KMS-11 (cell line): Measurements from ENCODE around the gene ARHGEF17.
A peak's percentile ranks its signal among the peaks of the same experiment; 100 is the strongest.

ENCODE experiments used
- H2AFZ ChIP-seq: fragments of 200-600 bp; sonication (generic); 2 replicates; pipeline ENCODE4 v1.6.1; 2016; ENCODE audit warnings: antibody characterized with exemption, mixed run types, low read depth
- H3K27ac ChIP-seq: fragments of 200-600 bp; sonication (generic); 2 replicates; pipeline ENCODE4 v1.6.1; 2016; ENCODE audit warnings: mild to moderate bottlenecking, mixed run types
- H3K27me3 ChIP-seq: fragments of 200-600 bp; sonication (generic); 2 replicates; pipeline ENCODE4 v1.6.1; 2017; ENCODE audit warnings: mild to moderate bottlenecking, low read depth, mixed run types, moderate library complexity; ENCODE audit not compliant: insufficient read depth
- H3K36me3 ChIP-seq: fragments of 200-600 bp; sonication (generic); 2 replicates; pipeline ENCODE4 v1.6.1; 2017; ENCODE audit warnings: mild to moderate bottlenecking, mixed run types; ENCODE audit not compliant: insufficient read depth
- H3K4me1 ChIP-seq: fragments of 200-600 bp; sonication (generic); 2 replicates; pipeline ENCODE4 v1.6.1; 2016; ENCODE audit warnings: mild to moderate bottlenecking, low read depth, mixed run types; ENCODE audit not compliant: poor library complexity, severe bottlenecking
- H3K4me2 ChIP-seq: fragments of 200-600 bp; sonication (generic); 2 replicates; pipeline ENCODE4 v1.7.0; 2016; ENCODE audit warnings: mild to moderate bottlenecking, mixed run types
- H3K4me3 ChIP-seq: fragments of 200-600 bp; sonication (generic); IDR thresholded peaks from 2 replicates; pipeline ENCODE4 v1.6.1; 2017; ENCODE audit warnings: low read depth, low read length, mixed read lengths; ENCODE audit not compliant: insufficient read depth
- H3K79me2 ChIP-seq: fragments of 200-600 bp; sonication (generic); 2 replicates; pipeline ENCODE4 v1.6.1; 2016; ENCODE audit warnings: low read depth, mixed run types; ENCODE audit not compliant: insufficient read depth
- H3K9ac ChIP-seq: fragments of 200-600 bp; sonication (generic); 2 replicates; pipeline ENCODE4 v1.6.1; 2016; ENCODE audit warnings: mild to moderate bottlenecking, mixed run types
- H4K20me1 ChIP-seq: fragments of 200-600 bp; sonication (generic); 2 replicates; pipeline ENCODE4 v1.6.1; 2016; ENCODE audit warnings: mild to moderate bottlenecking, mixed run types; ENCODE audit not compliant: insufficient read depth
- CTCF ChIP-seq: fragments of 200-600 bp; sonication (generic); conservative IDR thresholded peaks from 2 replicates; pipeline ENCODE4 v1.6.1; 2017; ENCODE audit warnings: low read depth, mild to moderate bottlenecking, antibody characterized with exemption, low read length, moderate library complexity, mixed read lengths

Gene ARHGEF17

GRCh38 chr11:73287400-73288101, 20.5 kb upstream of the ARHGEF17 start:
- no peaks in the 10 kb centered on the region for H4K20me1 ChIP-seq
- no peak overlapping the region for H3K9ac ChIP-seq
- TF ChIP-seq CTCF = no peak

GRCh38 chr11:73288192-73288872, 19.7 kb upstream of the ARHGEF17 start:
- Histone ChIP-seq H3K4me1 (peaks cover 21% of the 10 kb centered on the region), H3K36me3 (no peaks in the 10 kb centered on the region), H4K20me1 (no peaks in the 10 kb centered on the region), H3K27me3 (no peaks in the 10 kb centered on the region), H3K79me2 (no peaks in the 10 kb centered on the region), H3K4me2 (peak overlapping the region; percentile 59; the same call in 1 of the 2 replicates), H3K9ac (peak overlapping the region; percentile 35; the same call in 1 of the 2 replicates), H2AFZ (peak overlapping the region; percentile 90), H3K4me3 (no peak overlapping the region), H3K27ac (peak overlapping the region; percentile 31; the same call in 1 of the 2 replicates)
- no peak for TF ChIP-seq CTCF

More at GRCh38 chr11:73287400-73288101, 20.5 kb upstream of the ARHGEF17 start:
- no peak overlapping the region for H2AFZ ChIP-seq
- H3K79me2 ChIP-seq = no peaks in the 10 kb centered on the region
- no peak overlapping the region for H3K4me2 ChIP-seq
- no peak overlapping the region for H3K27ac ChIP-seq
- peaks cover 21% of the 10 kb centered on the region for H3K4me1 ChIP-seq
- no peaks in the 10 kb centered on the region for H3K27me3 ChIP-seq
- no peaks in the 10 kb centered on the region for H3K36me3 ChIP-seq
- H3K4me3 ChIP-seq = no peak overlapping the region

- Histone ChIP-seq H3K27ac (peak overlapping the region; percentile 31), H3K4me2 (peak overlapping the region; percentile 59; the same call in 1 of the 2 replicates)
Measured at GRCh38 chr11:73288873-73289707, 19.0 kb upstream of the ARHGEF17 start.

More at GRCh38 chr11:73288873-73289707, 19.0 kb upstream of the ARHGEF17 start:
- Histone ChIP-seq H2AFZ (peak overlapping the region; percentile 90), H4K20me1 (no peaks in the 10 kb centered on the region), H3K4me3 (no peak overlapping the region), H3K79me2 (no peaks in the 10 kb centered on the region), H3K4me1 (peaks cover 21% of the 10 kb centered on the region), H3K36me3 (no peaks in the 10 kb centered on the region), H3K9ac (peak overlapping the region; percentile 35; the same call in 1 of the 2 replicates), H3K27me3 (no peaks in the 10 kb centered on the region)
- TF ChIP-seq CTCF = peak; percentile 90
